ENCODE results near the gene PLAA. TPM values are rescaled to one million over a fixed set of nuclear protein-coding genes. Genes with fewer than 3 reads are reported as not detected.

Gene PLAA
- total RNA-seq, 1 experiment from 2014 or later, result 13.3 TPM

GRCh38 chr9:26940779-26941178 lies 6.3 kb downstream of the PLAA start:
- no peak overlapping the region for H3K27ac ChIP-seq (ENCODE audit: low read length)
- POLR2A ChIA-PET, result no interaction called here
- DNase-seq (ENCODE audit: low read depth, low spot score) (no peak), ATAC-seq (no peak)
- H3K9me3 ChIP-seq (ENCODE audit: control insufficient read depth, insufficient read depth, low read depth, low read length), result no peaks in the 10 kb centered on the region
- CTCF ChIA-PET, result no interaction called here
- intact Hi-C loops (cut with micrococcal nuclease; ENCODE audit: unreplicated experiment), result no loop called here
- TF ChIP-seq REST (IDR thresholded peaks at IDR 0.05; ENCODE audit: insufficient read depth in 1 of 2, low read depth in 2 of 2, low read length in 1 of 2) (no peak), POLR2AphosphoS5 (IDR thresholded peaks at IDR 0.05; ENCODE audit: low read depth, low read length) (no peak), CTCF (IDR thresholded peaks at IDR 0.05) (no peak), TCF7L2 (IDR thresholded peaks at IDR 0.05; ENCODE audit: low read depth, low read length) (no peak), SIN3A (IDR thresholded peaks at IDR 0.05; ENCODE audit: borderline replicate concordance, insufficient read depth, low read depth, low read length) (no peak)
- BruUV-seq (replicated peaks), result no TSS peak
- H3K4me3 ChIP-seq (ENCODE audit: low read depth in 2 of 2, low read length in 2 of 2), result no peak overlapping the region
- H3K27me3 ChIP-seq (ENCODE audit: control insufficient read depth, insufficient read depth, low read length), result no peaks in the 10 kb centered on the region
- H3K36me3 ChIP-seq (ENCODE audit: control insufficient read depth, insufficient read depth, low read length), result no peaks in the 10 kb centered on the region; the same call in 1 of the 2 replicates
- in situ Hi-C loops (cut with HindIII; ENCODE audit: low pct_unique_long_range_greater_than_20kb, low sequenced_read_pairs), result no loop called here
- H3K4me1 ChIP-seq (ENCODE audit: control insufficient read depth, insufficient read depth, low read length), result no peaks in the 10 kb centered on the region; the same call in 1 of the 2 replicates

- Histone ChIP-seq H3K36me3 (ENCODE audit: control insufficient read depth, insufficient read depth, low read length) (no peaks in the 10 kb centered on the region; the same call in 1 of the 2 replicates), H3K9me3 (ENCODE audit: control insufficient read depth, insufficient read depth, low read depth, low read length) (no peaks in the 10 kb centered on the region), H3K4me1 (ENCODE audit: control insufficient read depth, insufficient read depth, low read length) (no peaks in the 10 kb centered on the region), H3K4me3 (ENCODE audit: low read depth in 2 of 2, low read length in 2 of 2) (no peak overlapping the region), H3K27me3 (ENCODE audit: control insufficient read depth, insufficient read depth, low read length) (no peaks in the 10 kb centered on the region), H3K27ac (ENCODE audit: low read length) (no peak overlapping the region)
- DNase-seq (ENCODE audit: low read depth, low spot score) (no peak), ATAC-seq (no peak)
- in situ Hi-C loops (cut with HindIII; ENCODE audit: low pct_unique_long_range_greater_than_20kb, low sequenced_read_pairs) (no loop called here), intact Hi-C loops (cut with micrococcal nuclease; ENCODE audit: unreplicated experiment) (no loop called here)
- no TSS peak for BruUV-seq (replicated peaks)
- TF ChIP-seq REST (IDR thresholded peaks at IDR 0.05; ENCODE audit: insufficient read depth in 1 of 2, low read depth in 2 of 2, low read length in 1 of 2) (no peak), SIN3A (IDR thresholded peaks at IDR 0.05; ENCODE audit: borderline replicate concordance, insufficient read depth, low read depth, low read length) (no peak), POLR2AphosphoS5 (IDR thresholded peaks at IDR 0.05; ENCODE audit: low read depth, low read length) (no peak), CTCF (IDR thresholded peaks at IDR 0.05) (no peak), TCF7L2 (IDR thresholded peaks at IDR 0.05; ENCODE audit: low read depth, low read length) (no peak)
- ChIA-PET CTCF (no interaction called here), POLR2A (no interaction called here)
Measured at GRCh38 chr9:26939955-26940711, 6.9 kb downstream of the PLAA start.

Measured in Panc1 (cell line).